Cardiac septum (tissue), 1 donor: ENCODE measurements around the gene CTNNBL1. TPM values are rescaled to one million over a fixed set of nuclear protein-coding genes. Genes with fewer than 3 reads are reported as not detected.
"Not testable (repeated sequence)": the region's sequence is repeated elsewhere in the genome, so short reads cannot be mapped to it uniquely, and the experiment has no call there.

Source experiments
- DNase-seq: peaks from one replicate; pipeline ENCODE4 v3.0.0-alpha.2; 2020; ENCODE audit warnings: low spot score
- intact Hi-C: fragments of 100-400 bp; cut with DNase I; formaldehyde crosslinking; loops from one replicate; pipeline ENCODE4 v1.14.0; 2022
- total RNA-seq: library from RNA; stranded (reverse); fragmentation: NEBNext Ultra II Directional; extraction: Animal tissue kit (Norgen Biotek cat#: 25700); gene quantifications from one replicate; pipeline ENCODE4 v1.2.1, GENCODE V29; 2021
- donor health status: DM: no; HTN: no; CAD: no.

Gene CTNNBL1
- total RNA-seq, 1 donor from 2014 or later: 42.1 TPM

GRCh38 chr20:37673444-37673843 lies 20.4 kb upstream of the CTNNBL1 start:
- intact Hi-C loops: no loop called here
- DNase-seq: no peak

GRCh38 chr20:37676440-37676839 lies 17.4 kb upstream of the CTNNBL1 start:
- intact Hi-C loops: no loop called here
- DNase-seq: no peak

- DNase-seq: no peak
- intact Hi-C loops: no loop called here
Measured at GRCh38 chr20:37677969-37678861, 15.6 kb upstream of the CTNNBL1 start.

GRCh38 chr20:37679751-37680150 lies 14.1 kb upstream of the CTNNBL1 start:
- intact Hi-C loops, DNase-seq: not testable (repeated sequence)

- intact Hi-C loops: no loop called here
- no peak for DNase-seq
Measured at GRCh38 chr20:37680420-37680819, 13.4 kb upstream of the CTNNBL1 start.

- intact Hi-C loops: no loop called here
- DNase-seq: no peak
Measured at GRCh38 chr20:37681384-37682112, 12.3 kb upstream of the CTNNBL1 start.

GRCh38 chr20:37683146-37683545 lies 10.7 kb upstream of the CTNNBL1 start:
- intact Hi-C loops, DNase-seq: not testable (repeated sequence)

- intact Hi-C loops: no loop called here
- no peak for DNase-seq
Measured at GRCh38 chr20:37686762-37687477, 6.9 kb upstream of the CTNNBL1 start.

GRCh38 chr20:37687478-37687805 lies 6.4 kb upstream of the CTNNBL1 start:
- DNase-seq: no peak
- intact Hi-C loops: no loop called here

- intact Hi-C loops: no loop called here
- DNase-seq: no peak
Measured at GRCh38 chr20:37688093-37688492, 5.7 kb upstream of the CTNNBL1 start.

GRCh38 chr20:37690626-37691369 lies 3.0 kb upstream of the CTNNBL1 start:
- no peak for DNase-seq

GRCh38 chr20:37692459-37693166 lies 1.2 kb upstream of the CTNNBL1 start:
- no peak for DNase-seq
- intact Hi-C loops: loop anchor here (5.0 kb wide), 1 partner anchor 45 kb away; no protein-coding TSS in a partner anchor

More at GRCh38 chr20:37690626-37691369, 3.0 kb upstream of the CTNNBL1 start:
- intact Hi-C loops: loop anchor here (5.0 kb wide), 1 partner anchor 47 kb away; no protein-coding TSS in a partner anchor

- intact Hi-C loops: loop anchor here (5.0 kb wide), 1 partner anchor 44 kb away; no protein-coding TSS in a partner anchor
- no peak for DNase-seq
Measured at GRCh38 chr20:37693242-37693634, 592 bp upstream of the CTNNBL1 start.

GRCh38 chr20:37695684-37696342 lies 2.0 kb downstream of the CTNNBL1 start:
- intact Hi-C loops: no loop called here

GRCh38 chr20:37697314-37697713 lies 3.5 kb downstream of the CTNNBL1 start:
- no peak for DNase-seq
- intact Hi-C loops: no loop called here

More at GRCh38 chr20:37695684-37696342, 2.0 kb downstream of the CTNNBL1 start:
- no peak for DNase-seq

- intact Hi-C loops: no loop called here
- DNase-seq: no peak
Measured at GRCh38 chr20:37699202-37699601, 5.4 kb downstream of the CTNNBL1 start.

- no peak for DNase-seq
- intact Hi-C loops: no loop called here
Measured at GRCh38 chr20:37700301-37700700, 6.5 kb downstream of the CTNNBL1 start.

GRCh38 chr20:37701676-37702075 lies 7.8 kb downstream of the CTNNBL1 start:
- DNase-seq, intact Hi-C loops: not testable (repeated sequence)
